ENCODE data around the gene TGM2.

GRCh38 chr20:38152175-38152620 lies 12.9 kb downstream of the TGM2 start:
- TF ChIP-seq CTCF (IDR thresholded peaks at IDR 0.05) (no peak), POLR2A (IDR thresholded peaks at IDR 0.05) (no peak)
